NOMO-1 treated with dmso at 0.1 percent for 144 hours (cell line): ENCODE results near the gene SRRM3.
"Not testable (repeated sequence)": the region's sequence is repeated elsewhere in the genome, so short reads cannot be mapped to it uniquely, and the experiment has no call there.

Experiments used
- DNase-seq: peaks from one replicate; lab custom pipeline; 2025; ENCODE audit not compliant: unreplicated experiment; lab: John Stamatoyannopoulos, UW

SRRM3 gene

GRCh38 chr7:76187272-76187671, 14.4 kb upstream of the SRRM3 start:
- DNase-seq: no peak

GRCh38 chr7:76189276-76189675, 12.4 kb upstream of the SRRM3 start:
- no peak for DNase-seq

GRCh38 chr7:76191783-76192240, 9.9 kb upstream of the SRRM3 start:
- DNase-seq: no peak

- no peak for DNase-seq
Observed at GRCh38 chr7:76193466-76193865, 8.2 kb upstream of the SRRM3 start.

GRCh38 chr7:76193883-76194282, 7.8 kb upstream of the SRRM3 start:
- no peak for DNase-seq

GRCh38 chr7:76196786-76197185, 4.9 kb upstream of the SRRM3 start:
- DNase-seq: no peak

GRCh38 chr7:76198202-76198601, 3.5 kb upstream of the SRRM3 start:
- DNase-seq: no peak

- DNase-seq: no peak
Observed at GRCh38 chr7:76202666-76203030, 952 bp downstream of the SRRM3 start.

- no peak for DNase-seq
Observed at GRCh38 chr7:76204147-76204546, 2.5 kb downstream of the SRRM3 start.

GRCh38 chr7:76206633-76207032, 4.9 kb downstream of the SRRM3 start:
- DNase-seq: no peak

- DNase-seq: no peak
Observed at GRCh38 chr7:76209310-76209709, 7.6 kb downstream of the SRRM3 start.

- no peak for DNase-seq
Observed at GRCh38 chr7:76211216-76211615, 9.5 kb downstream of the SRRM3 start.

- DNase-seq: not testable (repeated sequence)
Observed at GRCh38 chr7:76215349-76215748, 13.7 kb downstream of the SRRM3 start.

- DNase-seq: no peak
Observed at GRCh38 chr7:76216381-76217082, 14.8 kb downstream of the SRRM3 start.

GRCh38 chr7:76217942-76218566, 16.4 kb downstream of the SRRM3 start:
- no peak for DNase-seq

GRCh38 chr7:76220185-76221057, 18.7 kb downstream of the SRRM3 start:
- no peak for DNase-seq

- no peak for DNase-seq
Observed at GRCh38 chr7:76222333-76222732, 20.6 kb downstream of the SRRM3 start.

- no peak for DNase-seq
Observed at GRCh38 chr7:76222839-76223238, 21.1 kb downstream of the SRRM3 start.

- DNase-seq: no peak
Observed at GRCh38 chr7:76223286-76223972, 21.7 kb downstream of the SRRM3 start.

- no peak for DNase-seq
Observed at GRCh38 chr7:76224695-76225094, 23.0 kb downstream of the SRRM3 start.

GRCh38 chr7:76225379-76225778, 23.7 kb downstream of the SRRM3 start:
- peak; percentile 50 for DNase-seq
